DOHH2 (cell line): ENCODE results near the gene NFKBIL1.

Experiments used
- H3F3A ChIP-seq: fragments of 200-600 bp; sonication (generic), shearing (Covaris generic); 2 replicates; pipeline ENCODE4 v1.6.0; 2016; ENCODE audit warnings: antibody characterized with exemption, mild to moderate bottlenecking; ENCODE audit not compliant: control insufficient read depth, insufficient read depth
- H3K27ac ChIP-seq: fragments of 200-600 bp; sonication (generic); 2 replicates; pipeline ENCODE4 v1.5.1; 2014; ENCODE audit warnings: low read depth, mild to moderate bottlenecking, low read length, moderate library complexity
- H3K27me3 ChIP-seq: fragments of 200-600 bp; sonication (generic); 2 replicates; pipeline ENCODE4 v1.6.1; 2014; ENCODE audit warnings: mild to moderate bottlenecking, low read length, mixed read lengths; ENCODE audit not compliant: control insufficient read depth
- H3K36me3 ChIP-seq: fragments of 200-600 bp; sonication (generic); 2 replicates; pipeline ENCODE4 v1.6.1; 2014; ENCODE audit warnings: mild to moderate bottlenecking, low read length, moderate library complexity, mixed read lengths; ENCODE audit not compliant: control insufficient read depth
- H3K4me1 ChIP-seq: fragments of 200-600 bp; sonication (generic); 2 replicates; pipeline ENCODE4 v1.6.1; 2014; ENCODE audit warnings: mild to moderate bottlenecking, low read length, mixed read lengths; ENCODE audit not compliant: control insufficient read depth
- H3K4me2 ChIP-seq: fragments of 200-600 bp; sonication (generic); 2 replicates; pipeline ENCODE4 v1.6.0; 2014; ENCODE audit warnings: mild to moderate bottlenecking, low read length, moderate library complexity
- H3K4me3 ChIP-seq: fragments of 200-600 bp; sonication (generic); 2 replicates; pipeline ENCODE4 v1.5.1; 2014; ENCODE audit warnings: mild to moderate bottlenecking, low read length, mixed read lengths
- H3K79me2 ChIP-seq: fragments of 200-600 bp; sonication (generic); 2 replicates; pipeline ENCODE4 v1.6.1; 2014; ENCODE audit warnings: mild to moderate bottlenecking, low read length, mixed read lengths; ENCODE audit not compliant: control insufficient read depth
- H3K9me2 ChIP-seq: fragments of 200-600 bp; sonication (generic); replicated peaks from 2 replicates; pipeline ENCODE4 v1.6.1; 2014; ENCODE audit warnings: mild to moderate bottlenecking, low read length, mixed read lengths; ENCODE audit not compliant: control insufficient read depth
- H3K9me3 ChIP-seq: fragments of 200-600 bp; sonication (generic); 2 replicates; pipeline ENCODE4 v1.6.1; 2014; ENCODE audit warnings: antibody characterized with exemption, low read length, mixed read lengths; ENCODE audit not compliant: control insufficient read depth, insufficient read depth
- H4K20me1 ChIP-seq: fragments of 200-600 bp; sonication (generic); 2 replicates; pipeline ENCODE4 v1.6.0; 2014; ENCODE audit warnings: low read depth, mild to moderate bottlenecking, antibody characterized with exemption, low read length, moderate library complexity; ENCODE audit not compliant: control insufficient read depth, insufficient read depth
- EZH2phosphoT487 ChIP-seq: fragments of 200-600 bp; sonication (generic); IDR thresholded peaks from 2 replicates; pipeline ENCODE4 v1.6.1; 2017; ENCODE audit warnings: borderline replicate concordance, mild to moderate bottlenecking, antibody characterized with exemption, low read length, moderate library complexity, mixed read lengths

Gene NFKBIL1

GRCh38 chr6:31607317-31607716 lies 59.9 kb downstream of the NFKBIL1 start:
- H3K4me1 ChIP-seq: no peaks in the 10 kb centered on the region
- no peaks in the 10 kb centered on the region for H3K79me2 ChIP-seq
- H3K9me2 ChIP-seq: no peaks in the 10 kb centered on the region
- H3K36me3 ChIP-seq: no peaks in the 10 kb centered on the region
- no peak overlapping the region for H3K4me2 ChIP-seq
- no peak overlapping the region for H3K27ac ChIP-seq
- H4K20me1 ChIP-seq: no peaks in the 10 kb centered on the region
- H3F3A ChIP-seq: no peaks in the 10 kb centered on the region; the same call in 1 of the 2 replicates
- H3K9me3 ChIP-seq: no peaks in the 10 kb centered on the region
- no peak overlapping the region for H3K4me3 ChIP-seq
- no peaks in the 10 kb centered on the region for H3K27me3 ChIP-seq
- no peak for TF ChIP-seq EZH2phosphoT487
